Measurements from ENCODE around the gene ARID5B.

Gene ARID5B

GRCh38 chr10:61992671-61993668 is 91.5 kb downstream of the ARID5B start:
- DNase-seq = no peak

GRCh38 chr10:61993711-61994401 is 92.4 kb downstream of the ARID5B start:
- no peak for DNase-seq

- DNase-seq = no peak
Measured at GRCh38 chr10:61994405-61995219, 93.1 kb downstream of the ARID5B start.

GRCh38 chr10:61995220-61995503 is 93.7 kb downstream of the ARID5B start:
- no peak for DNase-seq

- no peak for DNase-seq
Measured at GRCh38 chr10:61998937-61999336, 97.4 kb downstream of the ARID5B start.

- DNase-seq = no peak
Measured at GRCh38 chr10:62000037-62000603, 98.6 kb downstream of the ARID5B start.

- DNase-seq = no peak
Measured at GRCh38 chr10:62000726-62001125, 99.2 kb downstream of the ARID5B start.

- DNase-seq = no peak
Measured at GRCh38 chr10:62001898-62002297, 100.4 kb downstream of the ARID5B start.

- no peak for DNase-seq
Measured at GRCh38 chr10:62002753-62003152, 101.3 kb downstream of the ARID5B start.

- no peak for DNase-seq
Measured at GRCh38 chr10:62004042-62004441, 102.5 kb downstream of the ARID5B start.

GRCh38 chr10:62005281-62005680 is 103.8 kb downstream of the ARID5B start:
- DNase-seq = no peak

- DNase-seq = no peak
Measured at GRCh38 chr10:62005687-62006086, 104.2 kb downstream of the ARID5B start.

- no peak for DNase-seq
Measured at GRCh38 chr10:62007145-62007544, 105.6 kb downstream of the ARID5B start.

- DNase-seq = no peak
Measured at GRCh38 chr10:62008196-62008595, 106.7 kb downstream of the ARID5B start.

GRCh38 chr10:62008946-62009345 is 107.4 kb downstream of the ARID5B start:
- DNase-seq = no peak

GRCh38 chr10:62010366-62010765 is 108.9 kb downstream of the ARID5B start:
- no peak for DNase-seq

- DNase-seq = no peak
Measured at GRCh38 chr10:62011558-62011957, 110.1 kb downstream of the ARID5B start.

- DNase-seq = no peak
Measured at GRCh38 chr10:62012318-62012717, 110.8 kb downstream of the ARID5B start.

- no peak for DNase-seq
Measured at GRCh38 chr10:62014510-62014909, 113.0 kb downstream of the ARID5B start.

- DNase-seq = no peak
Measured at GRCh38 chr10:62015994-62016393, 114.5 kb downstream of the ARID5B start.

GRCh38 chr10:62016623-62017490 is 115.4 kb downstream of the ARID5B start:
- no peak for DNase-seq

- DNase-seq = no peak
Measured at GRCh38 chr10:62017491-62017870, 116.0 kb downstream of the ARID5B start.

Measured in C1 segment of cervical spinal cord (tissue), 14 donors.